DND-41 (cell line): Measurements from ENCODE around the gene GOLGB1.

Experiments
- ATAC-seq: fragments of 200-7000 bp; cut with Tn5 transposase; 3 replicates; pipeline ENCODE4 v1.9.1; 2021; ENCODE audit warnings: low read depth; ENCODE audit not compliant: insufficient read depth
- DNase-seq: peaks from one replicate; pipeline ENCODE4 v3.0.0-alpha.2; 2020
- H2AFZ ChIP-seq: 2 replicates; pipeline ENCODE4 v1.6.0; 2012; ENCODE audit warnings: low read depth, low read length
- H3K27ac ChIP-seq: 2 replicates; pipeline ENCODE4 v1.5.1; 2012; ENCODE audit warnings: low read length, inconsistent platforms
- H3K27me3 ChIP-seq: fragments of 200-600 bp; sonication (generic); 2 replicates; pipeline ENCODE4 v1.6.0; 2012; ENCODE audit warnings: low read length, mild to moderate bottlenecking, inconsistent platforms; ENCODE audit not compliant: insufficient read depth, poor library complexity
- H3K36me3 ChIP-seq: 2 replicates; pipeline ENCODE4 v1.5.1; 2012; ENCODE audit warnings: low read length, inconsistent platforms; ENCODE audit not compliant: insufficient read depth
- H3K4me1 ChIP-seq: 2 replicates; pipeline ENCODE4 v1.5.1; 2012; ENCODE audit warnings: mild to moderate bottlenecking, low read length; ENCODE audit not compliant: insufficient read depth
- H3K4me2 ChIP-seq: 2 replicates; pipeline ENCODE4 v1.6.0; 2012; ENCODE audit warnings: mild to moderate bottlenecking, moderate library complexity, low read length, inconsistent platforms; ENCODE audit not compliant: insufficient read depth
- H3K4me3 ChIP-seq, 2 experiments: fragments of 200-600 bp in 1 of 2; shearing (Covaris generic) in 1 of 2; 2 replicates each; pipeline ENCODE4 v1.5.1; 2012 to 2016; ENCODE audit warnings: inconsistent platforms in 2 of 2, low read length in 2 of 2, mild to moderate bottlenecking in 2 of 2, low read depth in 1 of 2, moderate library complexity in 1 of 2
- H3K79me2 ChIP-seq: 2 replicates; pipeline ENCODE4 v1.6.0; 2012; ENCODE audit warnings: low read length, inconsistent platforms; ENCODE audit not compliant: insufficient read depth
- H3K9ac ChIP-seq: 2 replicates; pipeline ENCODE4 v1.6.0; 2012; ENCODE audit warnings: low read depth, mild to moderate bottlenecking, inconsistent platforms, low read length, moderate library complexity
- H3K9me3 ChIP-seq: 2 replicates; pipeline ENCODE4 v1.5.1; 2012; ENCODE audit warnings: low read length, moderate library complexity, mild to moderate bottlenecking, inconsistent platforms; ENCODE audit not compliant: insufficient read depth, severe bottlenecking
- H4K20me1 ChIP-seq: 2 replicates; pipeline ENCODE4 v1.6.0; 2012; ENCODE audit warnings: low read length; ENCODE audit not compliant: insufficient read depth
- CTCF ChIP-seq: IDR thresholded peaks from 2 replicates; pipeline ENCODE4 v1.5.1; 2012; ENCODE audit warnings: borderline replicate concordance, low read length, moderate library complexity, mild to moderate bottlenecking; ENCODE audit not compliant: poor library complexity, severe bottlenecking; ENCODE audit errors: extremely low read depth
- EZH2 ChIP-seq: IDR thresholded peaks from 3 replicates; pipeline ENCODE4 v1.6.1; 2012; ENCODE audit warnings: borderline replicate concordance, low read depth, mild to moderate bottlenecking, moderate library complexity, low read length, inconsistent platforms; ENCODE audit not compliant: severe bottlenecking

Gene GOLGB1

GRCh38 chr3:121658716-121659435 lies 90.7 kb downstream of the GOLGB1 start:
- Histone ChIP-seq H2AFZ (no peak overlapping the region), H3K4me2 (peak overlapping the region; percentile 66), H3K9ac (peak overlapping the region; percentile 67; the same call in 1 of the 2 replicates), H3K36me3 (peaks cover 48% of the 10 kb centered on the region), H3K4me3 (peak overlapping the region in 1 of 2 experiments; percentile 77; a peak in 2 of 4 replicates), H3K27ac (no peak overlapping the region; the same call in 1 of the 2 replicates), H4K20me1 (no peaks in the 10 kb centered on the region), H3K9me3 (no peaks in the 10 kb centered on the region), H3K27me3 (no peaks in the 10 kb centered on the region), H3K79me2 (peaks cover 31% of the 10 kb centered on the region), H3K4me1 (peaks cover 52% of the 10 kb centered on the region)
- TF ChIP-seq EZH2, result no peak
- TF ChIP-seq CTCF, result no peak
- DNase-seq (no peak), ATAC-seq (no peak)

GRCh38 chr3:121654493-121655385 lies 94.8 kb downstream of the GOLGB1 start:
- Histone ChIP-seq H3K4me3 (no peak overlapping the region), H2AFZ (no peak overlapping the region), H3K4me2 (no peak overlapping the region), H3K4me1 (peaks cover 35% of the 10 kb centered on the region), H3K27ac (peak overlapping the region; percentile 59; the same call in 1 of the 2 replicates), H3K79me2 (peaks cover 21% of the 10 kb centered on the region), H3K36me3 (peaks cover 70% of the 10 kb centered on the region), H3K27me3 (no peaks in the 10 kb centered on the region), H4K20me1 (no peaks in the 10 kb centered on the region), H3K9ac (no peak overlapping the region), H3K9me3 (no peaks in the 10 kb centered on the region)
- DNase-seq (no peak), ATAC-seq (peak; percentile 80)
- no peak for TF ChIP-seq EZH2
- no peak for TF ChIP-seq CTCF

- DNase-seq, result no peak
- no peak for TF ChIP-seq EZH2
- no peak overlapping the region for H3K4me3 ChIP-seq
- H3K79me2 ChIP-seq, result no peaks in the 10 kb centered on the region; the same call in 1 of the 2 replicates
- no peaks in the 10 kb centered on the region for H3K27me3 ChIP-seq
- peaks cover 59% of the 10 kb centered on the region for H3K36me3 ChIP-seq
- H3K9me3 ChIP-seq, result no peaks in the 10 kb centered on the region
- no peak overlapping the region for H2AFZ ChIP-seq
- no peak overlapping the region for H3K4me2 ChIP-seq
- H3K27ac ChIP-seq, result no peak overlapping the region
- H3K4me1 ChIP-seq, result peaks cover 13% of the 10 kb centered on the region
- ATAC-seq, result no peak
- H3K9ac ChIP-seq, result no peak overlapping the region
- no peaks in the 10 kb centered on the region for H4K20me1 ChIP-seq
Observed at GRCh38 chr3:121651684-121652083, 97.9 kb downstream of the GOLGB1 start.

GRCh38 chr3:121649645-121650044 lies 99.9 kb downstream of the GOLGB1 start:
- H2AFZ ChIP-seq, result no peak overlapping the region
- no peak overlapping the region for H3K9ac ChIP-seq
- no peaks in the 10 kb centered on the region; the same call in 1 of the 2 replicates for H3K79me2 ChIP-seq
- H3K4me3 ChIP-seq, result no peak overlapping the region
- H3K27me3 ChIP-seq, result no peaks in the 10 kb centered on the region
- H3K27ac ChIP-seq, result no peak overlapping the region
- no peak overlapping the region for H3K4me2 ChIP-seq
- TF ChIP-seq CTCF (no peak), EZH2 (no peak)
- no peaks in the 10 kb centered on the region for H3K9me3 ChIP-seq
- no peaks in the 10 kb centered on the region for H4K20me1 ChIP-seq
- DNase-seq (no peak), ATAC-seq (no peak)
- peaks cover 4% of the 10 kb centered on the region for H3K4me1 ChIP-seq
- peaks cover 56% of the 10 kb centered on the region for H3K36me3 ChIP-seq
